ENCODE data around the gene UBASH3A.

DNA sequence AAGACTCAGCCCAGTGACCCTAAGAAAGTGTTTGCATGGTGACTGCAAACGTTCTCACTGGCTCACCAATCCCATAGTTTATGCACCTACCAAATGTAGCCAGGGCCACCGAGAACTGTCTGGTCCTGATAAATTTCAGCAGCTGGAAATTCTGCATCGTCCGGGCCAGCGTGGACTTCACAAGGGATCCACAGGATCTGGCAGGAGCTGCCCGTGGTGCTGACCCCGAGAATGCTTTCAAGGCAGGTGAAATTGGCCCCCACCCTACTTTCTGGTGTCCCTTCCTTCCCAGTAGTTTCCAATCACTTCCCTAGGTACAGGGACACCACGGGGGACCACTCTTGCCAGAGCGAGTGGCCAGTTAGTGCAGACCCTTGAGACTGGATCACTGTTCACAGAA is 26.2 kb downstream of the UBASH3A start:
- TF ChIP-seq, protein P1, sequence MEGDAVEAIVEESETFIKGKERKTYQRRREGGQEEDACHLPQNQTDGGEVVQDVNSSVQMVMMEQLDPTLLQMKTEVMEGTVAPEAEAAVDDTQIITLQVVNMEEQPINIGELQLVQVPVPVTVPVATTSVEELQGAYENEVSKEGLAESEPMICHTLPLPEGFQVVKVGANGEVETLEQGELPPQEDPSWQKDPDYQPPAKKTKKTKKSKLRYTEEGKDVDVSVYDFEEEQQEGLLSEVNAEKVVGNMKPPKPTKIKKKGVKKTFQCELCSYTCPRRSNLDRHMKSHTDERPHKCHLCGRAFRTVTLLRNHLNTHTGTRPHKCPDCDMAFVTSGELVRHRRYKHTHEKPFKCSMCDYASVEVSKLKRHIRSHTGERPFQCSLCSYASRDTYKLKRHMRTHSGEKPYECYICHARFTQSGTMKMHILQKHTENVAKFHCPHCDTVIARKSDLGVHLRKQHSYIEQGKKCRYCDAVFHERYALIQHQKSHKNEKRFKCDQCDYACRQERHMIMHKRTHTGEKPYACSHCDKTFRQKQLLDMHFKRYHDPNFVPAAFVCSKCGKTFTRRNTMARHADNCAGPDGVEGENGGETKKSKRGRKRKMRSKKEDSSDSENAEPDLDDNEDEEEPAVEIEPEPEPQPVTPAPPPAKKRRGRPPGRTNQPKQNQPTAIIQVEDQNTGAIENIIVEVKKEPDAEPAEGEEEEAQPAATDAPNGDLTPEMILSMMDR (IDR thresholded peaks at IDR 0.05): no peak
- TF ChIP-seq POLR2A (IDR thresholded peaks at IDR 0.05) (no peak), POLR2AphosphoS5 (IDR thresholded peaks at IDR 0.05) (no peak)
